ENCODE measurements around the gene NPHP1.
"Not testable (repeated sequence)": the region's sequence is repeated elsewhere in the genome, so short reads cannot be mapped to it uniquely, and the experiment has no call there.

Gene NPHP1

DNA sequence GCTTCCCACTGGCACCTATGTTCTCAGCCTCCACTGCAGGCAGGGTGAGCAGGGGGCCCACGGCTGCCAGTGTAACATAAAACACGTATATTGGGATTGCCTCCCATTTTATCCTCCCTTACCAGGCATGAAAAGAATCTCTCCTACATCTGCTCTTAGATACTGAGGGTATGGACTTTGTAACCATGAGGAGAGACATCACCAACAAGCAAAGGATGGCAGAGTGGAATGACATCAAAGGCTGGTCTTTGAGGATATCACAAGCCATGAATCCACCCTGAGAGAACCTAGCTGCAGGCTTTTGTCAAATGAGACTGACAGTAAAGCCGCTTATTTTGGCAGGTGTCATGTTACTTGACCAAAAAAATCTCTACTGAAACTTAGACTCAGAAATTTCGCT is 7.4 kb downstream of the NPHP1 start:
- DNase-seq (ENCODE audit: low spot score) = no peak

DNA sequence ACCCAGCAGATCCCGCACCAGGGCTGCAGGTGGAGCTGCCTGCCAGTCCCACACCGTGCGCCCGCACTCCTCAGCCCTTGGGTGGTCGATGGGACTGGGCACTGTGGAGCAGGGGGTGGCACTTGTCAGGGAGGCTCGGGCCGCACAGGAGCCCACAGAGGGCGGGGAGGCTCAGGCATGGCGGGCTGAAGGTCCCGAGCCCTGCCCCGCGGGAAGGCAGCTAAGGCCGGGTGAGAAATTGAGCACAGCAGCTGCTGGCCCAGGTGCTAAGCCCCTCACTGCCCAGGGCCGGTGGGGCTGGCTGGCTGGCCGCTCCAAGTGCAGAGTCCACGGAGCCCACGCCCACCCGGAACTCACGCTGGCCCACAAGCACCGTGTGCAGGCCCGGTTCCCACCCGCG is 14.6 kb downstream of the NPHP1 start:
- DNase-seq (ENCODE audit: low spot score) = not testable (repeated sequence)

DNA sequence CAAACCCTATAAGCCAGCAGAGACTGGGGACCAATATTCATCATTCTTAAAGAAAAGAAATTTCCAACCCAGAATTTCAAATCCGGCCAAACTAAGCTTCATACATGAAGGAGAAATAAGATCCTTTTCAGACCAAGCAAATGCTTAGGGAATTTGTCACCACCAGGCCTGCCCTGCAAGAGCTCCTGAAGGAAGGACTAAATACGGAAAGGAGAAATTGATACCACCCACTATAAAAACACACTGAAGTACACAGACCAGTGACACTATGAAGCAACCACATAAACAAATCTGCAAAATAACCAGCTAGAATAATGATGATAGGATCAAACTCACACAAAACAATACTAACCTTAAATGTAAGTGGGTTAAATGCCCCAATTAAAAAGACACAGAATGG is 22.4 kb downstream of the NPHP1 start:
- DNase-seq (ENCODE audit: low spot score) = no peak

DNA sequence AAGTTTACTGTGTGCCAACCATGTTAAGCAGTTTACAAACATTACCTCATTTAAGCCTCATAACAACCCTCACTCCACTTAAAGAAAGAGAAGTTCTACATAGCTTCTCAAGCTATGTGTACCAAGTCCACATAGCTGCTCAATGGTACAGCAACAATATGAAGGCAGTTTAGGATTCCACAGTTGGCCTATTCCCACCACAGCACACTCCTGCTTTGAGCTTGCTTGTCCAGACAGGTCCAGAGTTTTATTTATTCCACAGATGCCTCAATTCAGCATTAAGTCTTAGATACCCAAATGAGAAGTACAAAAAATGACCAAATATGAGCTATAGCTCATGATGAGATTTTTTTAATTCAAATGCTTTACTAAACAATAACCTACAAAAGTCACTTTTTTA is 24.8 kb downstream of the NPHP1 start:
- DNase-seq (ENCODE audit: low spot score) = no peak

DNA sequence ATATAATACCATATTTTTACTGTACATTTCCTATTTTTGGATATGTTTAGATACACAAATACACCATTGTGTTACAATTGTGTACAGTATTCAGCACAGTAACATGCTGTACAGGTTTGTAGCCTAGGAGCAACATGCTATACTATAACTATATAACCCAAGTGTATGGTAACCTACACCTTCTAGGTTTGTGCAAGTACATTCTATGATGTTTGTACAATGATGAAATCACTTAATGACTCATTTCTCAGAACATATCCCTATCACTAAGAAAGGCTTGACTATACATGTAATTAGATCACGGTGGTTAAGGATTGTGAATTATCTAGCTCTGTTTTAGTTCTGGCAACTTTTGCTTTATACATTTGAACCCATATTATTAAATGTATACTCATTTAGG is 31.3 kb downstream of the NPHP1 start:
- no peak for DNase-seq (ENCODE audit: low spot score)

DNA sequence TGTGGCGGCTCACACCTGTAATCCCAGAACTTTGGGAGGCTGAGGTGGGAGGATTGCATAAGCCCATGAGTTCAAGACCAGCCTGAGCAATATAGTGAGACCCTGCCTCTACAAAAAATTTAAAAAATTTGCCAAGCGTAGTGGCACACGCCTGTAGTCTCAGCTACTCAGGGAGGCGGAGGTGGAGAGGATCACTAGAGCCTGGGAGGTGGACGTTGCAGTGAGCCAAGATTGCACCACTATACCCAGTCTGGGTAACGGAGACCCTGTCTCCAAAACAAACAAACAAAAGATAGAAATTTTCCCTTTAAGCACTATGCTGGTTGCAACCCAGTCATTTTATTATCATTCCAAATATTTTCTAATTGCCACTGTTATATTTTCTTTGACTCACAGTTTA is 32.3 kb downstream of the NPHP1 start:
- no peak for DNase-seq (ENCODE audit: low spot score)

DNA sequence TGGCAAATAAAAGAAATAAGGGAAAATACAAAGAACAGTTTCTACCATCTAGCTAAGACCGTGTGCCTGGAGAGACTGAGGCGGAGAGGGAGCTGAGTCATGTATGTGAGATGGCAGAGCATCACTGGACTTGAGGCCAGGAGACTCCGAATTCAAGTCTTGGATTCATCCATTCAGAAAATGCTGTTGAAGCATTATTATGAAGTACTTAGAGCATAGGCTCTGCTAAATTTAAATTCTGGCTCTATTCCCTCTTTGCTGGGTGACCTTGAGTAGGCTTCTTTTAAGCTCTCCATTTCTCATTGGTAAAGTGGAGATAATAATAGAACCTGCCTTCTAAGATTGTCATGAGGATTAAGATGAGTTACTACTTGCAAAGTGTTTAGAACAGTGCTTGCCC is 34.7 kb downstream of the NPHP1 start:
- DNase-seq (ENCODE audit: low spot score) = no peak

DNA sequence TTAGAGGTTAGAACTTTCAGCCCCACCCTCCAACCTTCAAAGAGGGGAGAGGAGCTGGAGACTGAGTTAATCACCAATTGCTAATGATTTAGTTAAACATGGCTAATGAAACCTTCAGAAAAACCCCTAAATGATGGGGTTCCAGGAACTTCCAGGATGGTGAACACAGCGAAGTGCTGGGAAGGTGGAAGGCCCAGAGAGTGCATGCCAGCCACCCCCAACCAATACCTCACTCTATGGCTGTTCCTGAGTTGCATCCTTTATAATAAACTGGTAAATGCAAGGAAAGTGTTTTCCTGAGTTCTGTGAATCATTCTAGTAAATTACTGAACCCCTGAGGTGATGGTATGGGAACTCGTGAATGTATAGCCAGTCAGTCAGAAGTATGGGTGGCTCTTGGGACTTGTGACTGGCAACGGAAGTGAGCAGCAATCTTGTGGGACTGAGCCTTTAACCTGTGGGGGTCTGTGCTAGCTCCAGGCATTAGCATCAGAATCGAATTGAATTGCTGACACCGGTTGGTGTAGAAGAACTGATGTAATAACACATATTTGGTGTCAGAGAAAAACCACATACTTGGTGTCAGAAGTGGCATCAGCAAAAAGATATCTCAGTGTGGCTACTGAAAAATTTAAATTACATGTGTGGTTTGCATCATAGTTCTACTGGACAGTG is 37.4 kb downstream of the NPHP1 start:
- no peak for DNase-seq (ENCODE audit: low spot score)

DNA sequence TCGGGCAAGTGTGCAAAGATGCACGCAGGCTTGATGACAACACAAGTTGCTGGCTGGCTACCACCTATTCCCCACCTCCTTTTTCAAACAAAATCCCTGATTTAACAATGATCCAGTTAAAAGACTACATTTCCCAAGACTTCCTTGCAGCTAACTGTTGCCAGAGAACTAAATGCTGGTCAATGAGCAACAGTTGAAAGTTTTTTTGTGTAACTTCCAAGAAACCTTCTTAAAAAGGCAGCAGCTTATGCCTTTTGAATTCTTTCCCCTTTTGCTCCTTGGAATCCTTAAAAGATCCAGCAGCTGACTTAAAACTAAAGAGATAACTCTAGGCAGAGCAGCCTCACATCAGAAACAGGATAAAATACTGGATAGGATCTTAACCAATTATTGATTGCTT is 38.5 kb downstream of the NPHP1 start:
- no peak for DNase-seq (ENCODE audit: low spot score)

DNA sequence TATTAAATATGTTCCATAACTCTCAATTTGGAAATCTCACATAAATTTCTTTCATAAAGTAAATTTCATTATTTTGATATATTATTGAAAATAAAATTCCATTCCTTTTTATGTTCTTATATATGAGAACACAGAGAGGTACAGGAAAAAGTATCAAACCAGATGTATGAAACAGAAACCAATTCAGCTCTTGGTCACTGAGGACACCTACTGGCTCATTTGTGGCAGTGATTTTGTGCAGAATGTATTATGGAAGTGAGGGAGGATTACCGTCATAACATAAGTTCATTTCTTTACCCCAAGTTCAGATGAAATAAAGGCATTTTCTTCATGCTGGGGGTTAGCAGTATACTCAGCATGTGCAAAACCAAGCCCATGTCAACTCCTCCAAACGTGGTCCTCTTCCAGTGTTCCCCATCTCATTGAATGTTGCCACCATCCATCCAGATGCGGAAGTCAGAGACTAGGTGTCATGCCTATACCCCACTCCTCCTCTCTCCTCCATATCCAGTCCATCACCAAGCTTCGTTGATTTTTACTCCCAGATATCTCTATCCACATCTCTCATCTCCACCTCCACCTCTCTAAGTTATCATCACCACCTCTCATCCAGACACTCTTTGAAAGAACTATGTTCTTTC is 47.5 kb downstream of the NPHP1 start:
- no peak for DNase-seq (ENCODE audit: low spot score)

DNA sequence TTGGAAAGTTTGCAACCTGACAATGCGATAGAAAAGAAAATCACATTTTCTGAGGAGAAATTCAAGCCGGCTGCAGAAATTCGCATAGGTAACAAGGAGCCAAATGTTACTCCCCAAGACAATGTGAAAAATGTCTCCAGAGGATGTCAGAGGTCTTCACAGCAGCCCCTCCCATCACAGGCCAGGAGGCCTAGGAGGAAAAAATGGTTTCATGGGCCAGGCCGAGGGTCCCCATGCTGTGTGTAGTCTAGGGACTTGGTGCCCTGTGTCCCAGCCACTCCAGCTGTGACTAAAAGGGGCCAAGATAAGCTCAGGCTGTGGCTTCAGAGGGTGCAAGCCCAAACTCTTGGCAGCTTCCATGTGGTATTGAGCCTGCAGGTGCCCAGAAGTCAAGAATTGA is 50.0 kb downstream of the NPHP1 start:
- DNase-seq (ENCODE audit: low spot score) = not testable (repeated sequence)

DNA sequence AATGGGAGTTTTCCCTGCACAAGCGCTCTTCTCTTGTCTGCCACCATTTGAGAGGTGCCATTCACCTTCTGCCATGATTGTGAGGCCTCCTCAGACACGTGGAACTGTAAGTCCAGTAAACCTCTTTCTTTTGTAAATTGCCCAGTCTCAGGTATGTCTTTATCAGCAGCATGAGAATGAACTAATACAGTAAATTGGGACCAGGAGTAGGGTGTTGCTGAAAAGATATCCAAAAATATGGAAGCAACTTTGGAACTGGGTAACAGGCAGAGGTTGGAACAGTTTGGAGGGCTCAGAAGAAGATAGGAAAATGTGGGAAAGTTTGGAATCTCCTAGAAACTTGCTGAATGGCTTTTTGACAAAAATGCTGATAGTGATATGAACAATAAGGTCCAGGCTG is 50.6 kb downstream of the NPHP1 start:
- DNase-seq (ENCODE audit: low spot score) = not testable (repeated sequence)

DNA sequence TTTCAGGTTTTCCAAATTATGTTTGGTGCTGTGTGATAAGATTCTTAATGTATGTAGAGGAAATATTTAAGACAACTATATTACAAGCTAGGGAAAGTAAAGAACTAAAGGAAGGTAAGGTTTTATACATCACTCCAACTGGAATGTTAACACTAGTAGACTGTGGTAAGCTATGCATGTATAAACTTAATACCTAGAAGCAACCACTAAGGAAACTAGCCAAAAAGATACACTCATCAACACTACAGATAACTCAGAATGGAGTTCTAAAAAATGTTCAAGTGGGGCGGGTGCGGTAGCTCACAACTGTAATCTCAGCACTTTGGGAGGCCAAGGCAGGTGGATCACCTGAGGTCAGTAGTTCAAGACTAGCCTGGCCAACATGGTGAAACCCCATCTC is 51.4 kb downstream of the NPHP1 start:
- DNase-seq (ENCODE audit: low spot score) = no peak

DNA sequence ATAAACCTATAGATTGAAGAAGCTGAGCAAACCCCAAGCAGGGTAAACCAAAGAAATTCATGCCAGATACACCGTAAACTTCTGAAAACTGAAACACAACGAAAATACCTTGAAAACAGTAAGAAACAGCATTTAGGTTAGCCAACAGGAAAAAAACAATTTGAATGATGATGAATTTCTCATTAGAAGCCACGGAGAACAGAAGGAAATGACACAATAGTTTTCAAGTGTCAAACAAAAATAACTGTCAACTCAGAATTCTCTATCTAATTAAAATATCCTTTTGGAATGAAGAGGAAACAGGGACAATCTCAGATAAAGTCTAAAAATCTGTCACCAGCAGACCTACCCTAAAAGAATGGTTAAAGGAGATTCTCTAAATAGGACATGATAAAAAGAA is 51.9 kb downstream of the NPHP1 start:
- no peak for DNase-seq (ENCODE audit: low spot score)

DNA sequence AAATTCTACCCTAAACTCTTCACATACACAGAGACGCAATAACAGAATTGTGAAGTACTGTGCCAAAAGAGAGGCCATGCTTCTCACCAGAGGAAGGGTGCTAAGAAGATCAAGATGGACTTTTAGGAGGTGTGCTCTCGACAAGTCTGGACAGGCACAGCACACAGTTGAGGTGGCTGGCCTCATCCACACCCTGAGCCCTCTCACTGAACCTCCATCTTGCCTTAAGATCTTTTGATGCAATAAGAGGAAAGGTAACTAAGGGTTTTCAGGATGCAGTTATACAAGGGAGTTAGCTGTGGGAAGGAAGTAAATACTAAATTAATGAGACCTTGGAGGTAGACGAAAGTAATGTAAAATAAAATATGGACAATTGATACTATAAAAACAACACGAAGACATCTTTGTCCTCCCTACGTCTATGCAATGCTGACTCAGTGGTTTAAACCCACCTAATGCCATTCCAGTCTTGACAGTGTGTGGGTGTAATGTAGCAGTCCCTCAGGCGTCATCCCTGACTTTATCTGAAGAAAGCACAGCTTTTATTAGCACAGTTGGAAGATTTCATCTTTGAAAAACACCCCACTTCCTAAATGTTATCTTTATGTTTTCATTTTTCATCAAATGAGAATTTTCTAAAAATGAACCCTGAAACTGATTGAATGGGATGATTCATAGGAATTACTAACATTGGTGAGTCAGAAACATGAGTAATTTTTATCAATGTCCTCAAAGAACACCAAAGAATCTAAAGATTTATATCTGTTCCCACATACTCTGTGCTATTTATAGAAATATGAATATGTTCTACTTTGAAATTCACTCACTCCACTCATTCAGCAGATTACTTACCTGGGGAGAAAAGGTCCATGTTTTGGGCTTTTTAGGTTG is 55.2 kb downstream of the NPHP1 start:
- no peak for DNase-seq (ENCODE audit: low spot score)

DNA sequence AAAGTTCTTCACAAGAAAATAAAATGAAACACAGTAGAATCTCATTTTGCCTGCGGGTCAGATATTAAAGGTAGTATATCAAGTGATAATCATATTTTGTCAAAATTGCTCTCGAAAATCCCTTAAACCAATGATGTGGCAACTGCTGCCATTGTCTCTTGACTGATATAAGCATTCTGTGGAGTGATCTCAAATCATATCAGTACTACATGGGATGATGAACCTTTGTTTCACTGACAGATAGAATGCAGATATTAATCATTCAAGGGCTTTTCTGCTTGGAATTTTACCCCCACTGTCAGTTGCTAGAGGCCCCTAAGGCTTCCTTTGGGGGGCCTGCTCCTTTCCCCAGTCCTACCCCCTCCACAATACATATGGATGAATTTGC is 57.9 kb downstream of the NPHP1 start:
- DNase-seq (ENCODE audit: low spot score) = no peak

DNA sequence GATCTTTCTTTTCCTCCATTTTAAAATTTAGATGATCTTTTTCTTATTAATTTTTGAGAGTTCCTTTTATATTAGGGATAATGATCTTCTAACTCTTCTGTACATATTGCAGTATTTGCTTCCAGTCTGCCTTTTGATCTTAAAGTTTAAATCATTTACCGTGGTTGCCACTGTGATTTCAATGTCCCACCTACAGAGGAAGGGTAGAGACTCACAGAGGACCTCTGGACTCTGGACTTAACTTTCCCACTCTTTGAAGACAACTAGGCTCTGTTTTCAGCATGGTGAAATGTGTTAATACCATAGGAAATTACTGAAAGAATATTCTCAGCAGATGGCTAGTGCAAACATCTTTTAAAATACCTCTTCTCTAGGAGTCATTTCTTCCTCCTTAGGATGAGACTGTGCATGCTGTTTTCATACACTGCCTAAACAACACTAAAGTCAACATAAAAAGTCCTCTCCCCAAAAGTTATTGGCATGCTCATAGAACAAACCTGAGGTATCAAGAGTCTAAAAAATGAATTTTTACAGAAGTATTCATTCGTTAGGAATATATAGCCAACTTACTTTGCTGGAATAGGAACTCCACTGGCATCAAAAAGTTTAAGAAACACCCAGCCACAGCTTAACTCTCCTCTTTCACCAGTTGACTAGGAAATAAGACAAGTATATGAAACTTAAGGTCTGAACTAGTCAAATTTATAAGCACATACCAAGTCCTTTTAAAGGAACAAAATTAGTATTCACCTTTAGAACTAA is 58.4 kb downstream of the NPHP1 start:
- DNase-seq (ENCODE audit: low spot score) = no peak

DNA sequence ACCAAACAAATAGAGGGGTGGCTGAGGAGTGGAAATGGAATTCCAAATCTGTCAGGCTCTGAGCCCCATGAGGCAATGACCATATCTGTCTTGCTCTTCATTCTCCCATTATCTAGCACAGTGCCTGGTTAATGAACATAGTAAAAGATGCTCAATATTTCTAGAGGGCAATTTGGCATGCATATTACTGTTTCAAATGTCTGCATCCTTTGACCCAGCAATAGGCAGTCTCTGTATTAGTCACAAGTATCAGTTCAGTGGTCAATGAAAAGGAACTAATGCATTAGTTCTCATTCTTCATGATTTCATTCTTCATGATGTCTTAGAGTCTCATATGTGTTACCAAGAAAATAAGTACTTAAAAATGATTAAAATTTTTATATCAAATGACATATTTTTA is 60.8 kb downstream of the NPHP1 start:
- DNase-seq (ENCODE audit: low spot score) = no peak

DNA sequence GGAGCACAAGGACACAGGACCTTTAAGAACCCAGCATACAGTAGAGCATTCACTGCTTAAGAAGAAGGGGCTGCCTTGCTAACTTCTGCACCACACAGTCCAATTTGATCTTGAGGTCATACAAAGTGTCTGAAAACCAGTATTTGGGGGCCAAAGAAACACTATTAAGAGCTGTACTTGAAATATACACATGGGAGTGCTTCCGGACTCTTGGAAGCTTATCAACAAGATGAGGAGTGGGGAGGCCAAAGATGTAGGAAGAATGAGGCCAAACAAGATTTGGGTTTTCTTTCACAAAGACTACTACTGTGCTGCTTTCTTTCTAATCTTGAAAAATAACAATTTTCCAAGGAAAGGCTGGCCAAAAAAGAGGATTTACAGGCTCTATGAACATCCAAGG is 64.4 kb downstream of the NPHP1 start:
- no peak for DNase-seq (ENCODE audit: low spot score)

DNA sequence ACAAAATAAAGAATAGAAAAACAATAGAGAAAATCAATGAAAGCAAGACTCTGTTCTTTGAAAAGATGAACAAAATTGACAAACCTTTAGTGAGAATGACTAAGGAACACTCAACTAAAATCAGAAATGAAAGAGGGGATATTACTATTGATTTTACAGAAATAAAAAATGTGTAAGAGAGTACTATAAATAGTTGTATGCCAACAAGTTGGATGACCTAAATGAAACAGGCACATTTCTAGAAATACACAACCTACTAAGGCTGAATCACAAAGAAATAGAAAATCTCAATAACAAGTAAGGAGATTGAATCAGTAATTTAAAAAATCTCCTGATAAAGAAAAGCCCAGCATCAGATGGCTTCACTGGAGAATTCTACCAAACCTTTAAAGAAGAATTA is 70.8 kb downstream of the NPHP1 start:
- DNase-seq (ENCODE audit: low spot score) = no peak

DNA sequence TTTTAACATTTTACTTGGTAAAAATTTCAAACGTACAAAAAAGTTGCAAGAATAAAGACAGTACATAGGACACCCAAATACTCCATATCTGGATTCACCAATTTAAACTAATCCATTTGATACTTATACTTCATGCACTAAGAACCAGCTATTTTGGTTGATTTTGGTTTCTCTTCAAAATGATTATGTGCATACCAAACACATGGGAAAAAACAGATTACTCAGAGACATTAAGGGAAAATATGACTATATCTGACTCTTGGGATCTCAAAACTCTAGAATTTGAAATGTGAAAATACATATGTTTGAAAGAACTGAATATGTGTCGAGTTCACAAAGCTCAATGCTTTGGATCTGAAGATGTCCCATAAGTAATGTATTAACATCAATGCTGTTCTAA is 73.6 kb downstream of the NPHP1 start:
- no peak for DNase-seq (ENCODE audit: low spot score)

DNA sequence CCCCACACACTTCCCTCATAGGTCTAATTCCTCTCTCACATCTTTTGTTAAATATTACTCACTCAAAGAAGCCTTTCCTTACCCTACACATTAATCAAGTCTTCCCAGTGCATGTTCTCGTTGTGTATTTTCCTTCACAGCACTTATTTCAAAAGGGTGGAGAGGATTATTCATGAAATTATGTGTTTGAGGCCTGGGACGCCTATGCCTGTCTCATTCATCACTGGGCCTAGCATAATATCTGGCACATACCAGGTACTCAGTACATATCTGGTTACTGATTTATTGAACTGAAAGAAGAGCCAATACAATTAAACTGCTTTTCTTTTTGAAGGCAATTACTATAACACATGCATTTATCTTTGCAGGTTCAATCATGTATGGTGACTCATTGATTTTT is 74.1 kb downstream of the NPHP1 start:
- no peak for DNase-seq (ENCODE audit: low spot score)

DNA sequence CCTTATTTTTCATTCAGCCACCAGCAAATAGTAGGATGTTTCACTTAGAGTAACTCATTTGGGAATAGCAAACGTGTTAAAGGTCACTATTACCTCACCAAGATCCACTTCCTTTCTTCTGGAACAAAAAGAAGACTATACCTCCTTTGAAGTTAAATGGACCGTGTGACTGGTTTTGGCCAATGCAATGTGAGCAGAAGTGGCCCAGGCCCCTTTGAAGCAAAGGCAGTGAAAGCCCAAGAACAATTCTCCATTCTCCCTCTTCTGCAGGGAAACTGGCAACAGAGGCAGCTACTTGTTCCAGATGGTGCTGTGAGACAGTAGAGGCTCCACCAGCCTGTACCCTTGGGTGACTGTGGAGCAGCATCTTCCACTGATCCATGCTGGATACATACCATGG is 77.9 kb downstream of the NPHP1 start:
- DNase-seq (ENCODE audit: low spot score) = no peak

Measured in left forelimb (tissue), 1 donor.